H1 (cell line): ENCODE results near the gene TTC32. TPM values are rescaled to one million over a fixed set of nuclear protein-coding genes. Genes with fewer than 3 reads are reported as not detected.
A peak's percentile ranks its signal among the peaks of the same experiment; 100 is the strongest.

ENCODE experiments used
- SAP30 ChIP-seq: fragments of 300-600 bp; sonication (generic); IDR thresholded peaks from 2 replicates; pipeline ENCODE4 v1.7.1; 2012; ENCODE audit warnings: low read length, moderate library complexity, mild to moderate bottlenecking, inconsistent platforms; ENCODE audit not compliant: insufficient read depth, insufficient replicate concordance
- polyA plus RNA-seq, 7 experiments: library from polyadenylated mRNA; depleted of rRNA in 3 of 7; stranded (reverse) in 5 of 7; unstranded in 2 of 7; fragments of >200 nt in 5 of 7; fragments of 200-250 nt in 2 of 7; gene quantifications; 1 replicate in 5 of 7; 2 replicates in 1 of 7; 4 replicates in 1 of 7; pipeline versions ENCODE4 v1.2.1 to v1.2.3, GENCODE V29; 2011 to 2013; ENCODE audit warnings: missing spikeins in 2 of 7, mixed read lengths in 2 of 7
- total RNA-seq: library from RNA; stranded (reverse); fragmentation: NEBNext Ultra II Directional; extraction: Animal tissue kit (Norgen Biotek cat#: 25700); gene quantifications from 2 replicates; pipeline ENCODE4 v1.2.1, GENCODE V29; 2021
- TF ChIP-seq, protein P1 (sequence below), 3 experiments: IDR thresholded peaks; 1 replicate in 2 of 3; 2 replicates in 1 of 3; pipeline versions ENCODE4 v1.5.1 to v1.6.1; 2011; ENCODE audit warnings: low read length in 3 of 3, mild to moderate bottlenecking in 3 of 3, inconsistent platforms in 2 of 3, low read depth in 1 of 3, moderate library complexity in 1 of 3; ENCODE audit not compliant: insufficient read depth in 1 of 3; ENCODE audit errors: control extremely low read depth in 1 of 3

Gene TTC32
- total and polyA plus RNA-seq, 2 of the 8 experiments (the other 6 are each of a cell fraction or from before 2014, with no cell fraction given): 6.8 to 8.7 TPM

DNA sequence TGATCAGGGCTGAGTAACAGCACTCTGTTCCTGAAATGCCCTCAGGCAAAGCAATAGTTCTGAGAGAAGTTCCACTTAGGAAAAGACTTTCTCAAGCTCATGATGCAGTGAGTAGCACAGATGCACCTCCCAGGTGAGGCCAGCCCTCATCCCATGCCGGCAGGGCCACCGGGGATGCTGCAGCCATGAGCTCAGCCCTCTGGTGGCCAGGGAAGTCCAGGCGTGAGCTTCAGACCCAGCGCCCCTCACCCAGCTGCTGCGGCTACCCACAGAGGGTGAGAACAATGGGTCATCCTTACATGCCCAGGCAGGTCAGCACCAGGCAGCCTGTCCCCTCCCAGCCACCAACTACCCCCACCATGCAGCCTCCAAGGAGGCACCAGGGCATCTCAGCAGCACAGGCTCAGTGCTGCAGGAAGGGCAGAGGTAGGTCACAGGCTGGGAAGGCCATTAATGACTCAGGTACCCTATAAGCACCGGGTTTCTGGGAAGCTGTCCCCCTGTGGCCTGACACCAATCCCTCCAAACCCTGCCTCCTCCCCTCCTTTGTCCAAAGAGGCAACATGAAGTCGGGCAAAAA lies 50.6 kb downstream of the TTC32 start (continued):
- TF ChIP-seq, protein P1, sequence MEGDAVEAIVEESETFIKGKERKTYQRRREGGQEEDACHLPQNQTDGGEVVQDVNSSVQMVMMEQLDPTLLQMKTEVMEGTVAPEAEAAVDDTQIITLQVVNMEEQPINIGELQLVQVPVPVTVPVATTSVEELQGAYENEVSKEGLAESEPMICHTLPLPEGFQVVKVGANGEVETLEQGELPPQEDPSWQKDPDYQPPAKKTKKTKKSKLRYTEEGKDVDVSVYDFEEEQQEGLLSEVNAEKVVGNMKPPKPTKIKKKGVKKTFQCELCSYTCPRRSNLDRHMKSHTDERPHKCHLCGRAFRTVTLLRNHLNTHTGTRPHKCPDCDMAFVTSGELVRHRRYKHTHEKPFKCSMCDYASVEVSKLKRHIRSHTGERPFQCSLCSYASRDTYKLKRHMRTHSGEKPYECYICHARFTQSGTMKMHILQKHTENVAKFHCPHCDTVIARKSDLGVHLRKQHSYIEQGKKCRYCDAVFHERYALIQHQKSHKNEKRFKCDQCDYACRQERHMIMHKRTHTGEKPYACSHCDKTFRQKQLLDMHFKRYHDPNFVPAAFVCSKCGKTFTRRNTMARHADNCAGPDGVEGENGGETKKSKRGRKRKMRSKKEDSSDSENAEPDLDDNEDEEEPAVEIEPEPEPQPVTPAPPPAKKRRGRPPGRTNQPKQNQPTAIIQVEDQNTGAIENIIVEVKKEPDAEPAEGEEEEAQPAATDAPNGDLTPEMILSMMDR (IDR thresholded peaks at IDR 0.05; ENCODE audit: control extremely low read depth in 1 of 3, insufficient read depth in 1 of 3, low read depth in 1 of 3, low read length in 3 of 3): peak; percentile 57 to 76 (median 63)
- TF ChIP-seq SAP30: no peak
